ENCODE data around the gene SLC44A3.
A peak's percentile ranks its signal among the peaks of the same experiment; 100 is the strongest.

The SLC44A3 gene

DNA sequence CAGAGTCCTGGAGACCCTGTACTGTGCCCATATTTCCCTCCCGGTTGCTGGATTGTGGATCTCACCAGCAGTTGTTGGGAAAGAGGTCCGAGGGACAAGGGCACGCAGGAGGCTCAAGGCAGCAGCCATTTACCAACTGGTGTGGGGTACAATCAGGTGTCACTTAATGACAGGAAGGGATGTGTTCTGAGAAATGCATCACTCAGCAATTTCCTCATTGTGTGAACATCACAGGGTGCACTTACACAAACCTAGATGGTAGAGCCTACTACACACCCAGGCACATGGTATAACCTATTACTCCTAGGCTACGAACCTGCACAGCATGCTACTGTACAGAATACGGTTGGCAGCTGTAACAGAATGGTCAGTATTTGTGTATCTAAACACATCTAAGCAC lies 20.7 kb downstream of the SLC44A3 start:
- no peak for DNase-seq

- no peak for DNase-seq
Observed at GRCh38 chr1:94843430-94843829, 23.3 kb downstream of the SLC44A3 start.

GRCh38 chr1:94843846-94844245 lies 23.7 kb downstream of the SLC44A3 start:
- DNase-seq, result no peak

DNA sequence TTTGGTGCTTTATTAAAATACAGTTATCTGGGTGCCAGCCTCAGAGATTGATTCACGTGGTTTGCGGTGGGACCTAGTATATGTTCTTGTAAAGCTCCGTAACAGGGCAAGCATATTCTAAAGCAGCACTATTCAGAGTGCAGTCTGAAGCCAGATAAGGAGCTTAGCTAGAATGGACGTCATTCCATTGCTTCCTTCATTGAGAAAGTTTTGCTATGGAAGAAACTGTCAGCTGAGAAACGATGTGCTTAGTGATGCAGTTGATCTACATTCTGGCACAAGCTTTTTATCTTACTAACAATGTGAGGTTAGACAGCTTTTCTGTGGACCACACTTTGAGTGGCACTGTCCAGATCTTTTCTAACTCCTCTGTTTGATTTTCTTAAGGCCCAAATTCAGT lies 26.2 kb downstream of the SLC44A3 start:
- DNase-seq, result no peak

DNA sequence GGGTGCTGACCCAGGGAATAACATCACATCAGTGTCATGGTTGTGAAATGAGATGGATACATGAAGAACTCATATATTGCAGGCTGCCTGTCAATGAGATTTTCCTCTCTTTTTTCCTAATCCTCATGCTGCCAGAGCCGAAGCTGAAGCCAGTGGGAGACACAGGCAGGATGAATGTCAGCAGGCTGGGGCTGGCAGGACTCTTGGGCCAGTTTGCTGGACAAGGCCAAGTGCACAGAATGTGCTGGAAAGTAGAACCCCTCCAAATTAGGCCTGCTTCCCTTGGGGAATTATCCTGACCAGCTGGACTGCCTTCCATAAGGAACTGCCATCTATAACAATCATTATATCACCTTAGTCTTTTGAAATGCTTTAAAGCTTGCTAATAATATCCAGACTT lies 31.4 kb downstream of the SLC44A3 start:
- no peak for DNase-seq

GRCh38 chr1:94852788-94853187 lies 32.6 kb downstream of the SLC44A3 start:
- no peak for DNase-seq

DNA sequence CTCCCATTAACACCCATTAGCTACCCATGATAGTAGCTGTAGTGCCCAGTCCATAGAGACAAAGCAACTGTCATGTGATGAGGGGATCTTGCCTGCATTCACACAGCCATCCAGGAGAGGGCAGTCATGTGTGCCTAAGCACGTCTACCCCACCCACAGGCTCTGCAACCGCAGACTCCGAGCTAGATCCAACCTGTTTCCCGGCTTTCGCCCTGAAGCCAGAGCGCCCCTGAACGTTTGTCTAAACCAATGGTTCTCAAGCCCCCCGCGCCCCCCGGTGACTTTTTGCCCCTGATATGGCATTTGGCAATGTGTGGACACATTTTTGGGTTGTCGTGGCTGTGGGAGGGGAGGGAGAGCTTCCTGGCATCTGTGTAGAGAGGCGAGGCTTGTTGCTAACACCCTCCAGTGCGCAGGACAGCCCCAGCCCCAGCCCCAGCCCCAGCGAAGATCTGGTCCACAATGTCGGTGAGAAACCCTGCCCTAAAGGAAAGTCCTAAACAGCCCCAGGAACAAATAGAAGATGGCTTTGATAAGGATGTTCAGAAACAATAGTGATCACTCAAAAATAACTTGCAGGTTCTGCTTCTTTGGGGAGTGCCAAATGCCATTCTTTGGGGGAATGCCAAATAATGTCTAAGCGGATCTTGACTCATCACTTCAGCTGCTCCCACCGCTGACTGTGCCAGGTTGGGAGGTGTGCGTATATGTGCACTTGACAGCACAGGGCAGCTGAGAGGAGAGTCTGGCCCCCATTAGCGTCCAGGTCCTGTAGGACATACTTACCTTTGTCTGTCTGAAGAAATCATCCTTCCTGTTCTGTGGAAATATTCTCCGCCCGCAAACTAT lies 34.5 kb downstream of the SLC44A3 start:
- peak; percentile 76 for DNase-seq

DNA sequence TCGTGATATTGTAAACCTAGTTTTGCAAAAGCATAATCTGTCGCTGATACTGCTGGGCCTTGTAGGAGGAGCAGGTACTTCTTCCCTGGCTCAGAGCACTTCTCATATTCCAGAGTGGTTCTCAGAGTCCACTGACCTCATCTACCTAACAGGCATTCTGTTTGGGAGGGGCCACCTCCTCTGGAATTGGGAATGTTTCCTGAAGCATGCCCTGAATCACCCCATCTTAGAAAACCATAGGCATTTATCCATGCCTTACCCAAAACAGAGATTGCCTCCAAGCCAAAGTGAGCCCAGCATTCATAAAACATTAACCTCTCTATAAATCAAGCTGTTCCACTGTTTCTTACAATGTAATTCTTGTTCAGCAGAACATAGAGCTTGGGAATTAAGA lies 35.1 kb downstream of the SLC44A3 start:
- DNase-seq, result no peak

GRCh38 chr1:94856004-94856403 lies 35.8 kb downstream of the SLC44A3 start:
- DNase-seq, result no peak

DNA sequence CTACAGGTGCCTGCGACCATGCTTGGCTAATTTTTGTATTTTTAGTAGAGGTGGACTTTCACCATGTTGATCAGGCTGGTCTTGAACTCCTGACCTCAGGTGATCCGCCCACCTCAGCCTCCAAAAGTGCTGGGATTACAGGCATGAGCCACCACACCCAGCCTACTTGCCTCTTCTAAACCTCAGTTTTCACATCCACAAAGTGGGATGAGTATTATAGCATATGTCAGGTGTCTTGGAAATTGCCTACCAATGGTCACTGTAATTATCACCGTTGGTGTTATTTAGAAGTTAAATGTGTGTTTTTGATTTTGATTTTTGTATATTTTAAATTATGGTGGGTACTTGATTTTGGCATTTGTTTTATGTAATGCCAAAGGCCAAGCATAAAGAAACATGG lies 36.7 kb downstream of the SLC44A3 start:
- no peak for DNase-seq

GRCh38 chr1:94858276-94858675 lies 38.1 kb downstream of the SLC44A3 start:
- no peak for DNase-seq

- no peak for DNase-seq
Observed at GRCh38 chr1:94859174-94859573, 39.0 kb downstream of the SLC44A3 start.

DNA sequence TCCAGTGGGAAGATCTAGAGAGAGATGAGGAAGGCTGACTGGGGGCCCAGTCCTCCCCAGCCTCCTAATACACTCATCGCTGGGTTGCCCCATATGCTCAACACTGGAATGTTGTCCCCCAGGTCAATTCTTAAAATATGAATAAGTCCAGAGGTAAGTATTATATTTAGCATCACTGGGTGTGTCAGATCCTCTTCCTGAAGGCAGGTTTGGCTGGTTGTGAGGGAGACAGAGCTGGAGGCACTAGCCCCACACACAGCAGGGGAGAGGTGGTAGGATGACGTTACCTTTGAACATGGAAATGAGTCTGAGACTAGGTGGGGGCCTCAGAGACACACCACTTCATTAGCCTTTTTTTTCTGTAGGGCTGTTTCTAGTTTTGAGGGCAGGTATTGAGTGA lies 42.6 kb downstream of the SLC44A3 start:
- no peak for DNase-seq

DNA sequence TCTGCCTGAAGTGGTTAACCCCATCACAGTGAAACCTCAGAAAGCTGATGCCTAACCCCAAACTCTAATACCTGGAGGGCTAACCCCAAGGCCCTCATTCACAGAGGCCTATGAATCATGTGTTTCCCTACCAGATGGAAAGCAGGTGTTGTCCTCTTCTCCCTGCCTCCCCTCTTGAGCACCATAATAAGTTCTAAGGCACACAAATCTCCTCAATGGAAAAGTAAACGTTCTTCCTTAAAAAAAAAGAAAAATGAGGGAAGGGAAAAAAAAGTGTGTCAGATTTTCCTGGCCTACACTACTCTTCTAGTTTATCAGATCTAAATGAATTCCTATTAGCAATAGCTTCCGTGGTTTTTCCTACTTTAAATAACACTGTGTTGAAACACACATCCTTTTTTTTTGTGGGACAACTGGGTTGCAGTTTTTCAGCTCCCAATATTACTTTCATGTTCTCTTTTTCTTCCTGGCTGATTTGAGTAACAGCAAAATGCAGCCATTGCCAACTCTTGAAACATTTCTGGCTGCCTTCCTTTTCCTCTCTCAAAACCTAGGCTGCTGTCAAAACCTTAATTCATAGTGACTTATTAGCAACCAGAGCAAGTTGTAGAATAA lies 43.2 kb downstream of the SLC44A3 start:
- peak; percentile 8 for DNase-seq

- no peak for DNase-seq
Observed at GRCh38 chr1:94863919-94864318, 43.8 kb downstream of the SLC44A3 start.

GRCh38 chr1:94864821-94865220 lies 44.7 kb downstream of the SLC44A3 start:
- no peak for DNase-seq

DNA sequence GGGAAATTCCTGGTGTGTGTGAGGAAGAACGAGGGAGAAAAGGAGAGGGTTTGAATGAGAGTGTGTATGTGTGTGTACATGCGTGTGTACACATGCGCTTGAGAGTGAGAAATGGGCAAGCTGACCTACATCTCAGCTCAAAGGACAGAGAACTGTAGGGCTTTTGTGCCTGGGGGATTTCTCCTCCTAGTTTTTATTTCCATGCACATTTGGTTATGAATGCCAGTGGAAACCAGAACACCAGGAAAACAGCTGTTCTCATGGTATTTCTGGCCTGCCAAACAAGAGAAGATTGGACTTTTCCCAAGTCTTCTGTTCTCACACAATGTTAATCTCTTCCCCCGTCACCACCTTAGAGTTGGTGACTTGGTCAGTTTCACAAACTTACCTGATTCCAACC lies 45.2 kb downstream of the SLC44A3 start:
- DNase-seq, result no peak

DNA sequence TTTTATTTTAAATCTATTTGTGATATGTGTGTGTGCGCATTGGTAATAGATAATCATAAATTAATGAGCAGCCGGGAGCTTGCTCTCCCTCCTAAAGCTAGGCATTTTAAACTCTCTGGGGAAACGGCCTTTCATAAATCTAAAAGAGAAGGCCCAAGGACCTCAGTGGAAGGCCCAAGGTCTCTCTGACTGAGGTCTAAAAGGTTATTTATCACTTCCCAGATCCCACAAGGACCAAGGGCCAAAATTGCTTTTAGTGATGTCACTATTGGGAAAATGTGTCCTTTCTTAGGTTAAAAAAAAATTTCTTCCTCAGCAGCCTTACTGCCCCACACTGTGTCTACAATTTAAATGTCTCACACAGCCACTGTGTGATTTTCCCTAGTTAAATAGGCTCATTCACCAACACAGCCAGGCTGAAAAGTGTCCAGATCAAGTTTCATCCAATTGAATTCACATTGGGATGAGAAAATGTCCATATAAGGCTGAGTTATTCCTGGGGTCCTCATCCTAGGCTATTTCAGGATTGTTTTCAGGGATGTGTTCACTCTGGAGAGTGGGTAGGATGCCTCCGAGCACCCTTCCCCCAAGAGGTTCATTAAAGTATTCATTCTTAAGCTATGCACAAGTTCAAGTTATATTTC lies 46.1 kb downstream of the SLC44A3 start:
- no peak for DNase-seq

GRCh38 chr1:94871031-94871430 lies 50.9 kb downstream of the SLC44A3 start:
- no peak for DNase-seq

DNA sequence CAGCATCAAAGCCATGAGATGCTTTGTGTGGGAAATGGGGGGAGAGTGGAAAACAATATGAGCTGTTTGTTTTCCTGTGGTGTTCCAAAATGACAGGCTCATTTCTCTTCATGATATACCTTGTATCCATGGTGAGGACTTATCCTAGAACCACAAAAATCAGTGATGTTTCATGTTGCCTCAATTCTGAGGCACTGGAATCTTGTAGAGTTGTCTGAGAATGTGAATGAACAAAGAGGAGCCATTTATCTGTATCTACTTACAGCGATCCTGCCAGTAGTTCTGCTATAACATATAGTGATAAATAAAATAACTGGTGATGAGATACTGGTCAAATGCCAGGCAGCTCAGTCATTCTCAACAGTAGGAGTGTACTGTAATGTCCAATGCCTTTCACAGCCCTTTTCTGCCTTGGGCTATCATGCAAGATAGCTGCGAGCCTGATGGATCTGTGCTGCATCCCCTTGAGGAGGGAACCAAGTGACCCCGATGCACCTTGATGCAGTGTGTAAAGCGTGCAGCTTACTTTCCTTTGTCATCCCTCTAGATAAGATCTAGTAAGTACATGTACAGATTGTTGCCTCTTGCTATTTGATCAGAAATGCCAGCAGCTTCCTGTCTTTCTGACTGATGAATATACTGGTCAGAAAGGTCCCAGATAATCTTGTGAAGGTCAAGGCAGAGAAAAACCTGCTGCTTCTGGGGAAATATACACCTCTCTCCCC lies 52.8 kb downstream of the SLC44A3 start:
- no peak for DNase-seq

- peak; percentile 13 for DNase-seq
Observed at GRCh38 chr1:94873520-94874351, 53.6 kb downstream of the SLC44A3 start.

- no peak for DNase-seq
Observed at GRCh38 chr1:94874423-94874822, 54.3 kb downstream of the SLC44A3 start.

- no peak for DNase-seq
Observed at GRCh38 chr1:94875794-94876193, 55.6 kb downstream of the SLC44A3 start.

Measured in RPMI8226 (cell line).